Rectal smooth muscle tissue (tissue), 1 donor: ENCODE measurements around the gene ZNHIT1.

Experiments used
- H3K27ac ChIP-seq: one replicate; pipeline ENCODE4 v1.7.0; 2013; ENCODE audit warnings: low read depth, low read length, inconsistent platforms
- H3K27me3 ChIP-seq: one replicate; pipeline ENCODE4 v1.7.0; 2013; ENCODE audit warnings: low read length; ENCODE audit not compliant: control insufficient read depth, insufficient read depth
- H3K36me3 ChIP-seq: one replicate; pipeline ENCODE4 v1.7.0; 2013; ENCODE audit warnings: low read length; ENCODE audit not compliant: control insufficient read depth, insufficient read depth
- H3K4me1 ChIP-seq: one replicate; pipeline ENCODE4 v1.7.0; 2013; ENCODE audit warnings: low read length; ENCODE audit not compliant: control insufficient read depth, insufficient read depth
- H3K4me3 ChIP-seq: one replicate; pipeline ENCODE4 v1.7.0; 2013; ENCODE audit warnings: low read length
- H3K9ac ChIP-seq: one replicate; pipeline ENCODE4 v1.7.0; 2013; ENCODE audit warnings: low read length

ZNHIT1 gene

DNA sequence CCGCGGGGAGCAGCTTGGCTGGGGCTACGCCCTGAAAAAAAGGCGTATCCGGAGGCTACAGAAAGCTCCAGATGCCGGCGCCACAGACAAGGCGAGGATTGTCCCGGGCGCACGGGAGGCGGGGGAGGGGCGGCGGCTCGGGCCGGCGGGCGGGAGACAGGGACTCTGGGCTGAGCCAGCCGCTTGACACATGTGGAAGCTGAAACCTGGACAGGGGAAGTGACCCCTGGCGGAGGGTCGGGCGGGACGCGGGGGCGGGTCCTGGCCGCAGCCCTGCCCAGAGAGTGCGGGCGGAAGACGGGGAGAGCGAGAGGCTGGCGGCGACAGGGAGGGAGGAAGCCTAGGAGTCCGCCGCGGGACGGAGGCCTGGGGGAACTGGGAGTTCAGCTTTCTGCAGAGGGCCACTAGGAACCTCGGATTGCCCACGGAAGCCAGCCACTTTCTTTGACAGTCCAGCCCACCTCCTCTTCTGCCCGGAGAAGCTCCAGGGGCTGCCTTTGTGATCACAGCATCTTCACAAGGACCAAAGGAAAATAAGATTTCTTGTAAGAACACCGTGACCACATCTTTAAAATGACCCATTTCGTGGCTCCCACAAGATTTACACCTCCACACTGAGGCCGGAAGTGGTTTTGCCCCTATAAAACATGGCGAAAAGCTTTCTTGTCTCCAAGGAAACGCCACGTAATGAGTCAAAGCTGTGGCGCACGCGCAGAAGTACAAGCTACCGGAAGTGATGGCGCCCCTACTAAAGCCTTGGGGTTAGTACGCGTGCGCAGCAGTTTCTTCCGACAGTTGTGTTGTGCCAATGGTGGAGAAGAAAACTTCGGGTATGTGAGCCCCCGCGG lies at the start of gene ZNHIT1, which contains the start of gene PLOD3:
Gene ZNHIT1 (plus strand): TSS at position 778 of the 848 bp plus-strand sequence. CDS start 31 bp downstream, at position 809.
Gene PLOD3 (minus strand): TSS at position 194 of the 848 bp plus-strand sequence. CDS start 307 bp downstream, outside the sequence.
- Histone ChIP-seq H3K36me3 (peaks cover 4% of the 10 kb centered on the region), H3K4me3 (peak within 1 kb of the TSS; percentile 87), H3K27ac (peak within 1 kb of the TSS; percentile 82), H3K4me1 (peaks cover 13% of the 10 kb centered on the region), H3K27me3 (no peaks in the 10 kb centered on the region), H3K9ac (peak within 1 kb of the TSS; percentile 69)

DNA sequence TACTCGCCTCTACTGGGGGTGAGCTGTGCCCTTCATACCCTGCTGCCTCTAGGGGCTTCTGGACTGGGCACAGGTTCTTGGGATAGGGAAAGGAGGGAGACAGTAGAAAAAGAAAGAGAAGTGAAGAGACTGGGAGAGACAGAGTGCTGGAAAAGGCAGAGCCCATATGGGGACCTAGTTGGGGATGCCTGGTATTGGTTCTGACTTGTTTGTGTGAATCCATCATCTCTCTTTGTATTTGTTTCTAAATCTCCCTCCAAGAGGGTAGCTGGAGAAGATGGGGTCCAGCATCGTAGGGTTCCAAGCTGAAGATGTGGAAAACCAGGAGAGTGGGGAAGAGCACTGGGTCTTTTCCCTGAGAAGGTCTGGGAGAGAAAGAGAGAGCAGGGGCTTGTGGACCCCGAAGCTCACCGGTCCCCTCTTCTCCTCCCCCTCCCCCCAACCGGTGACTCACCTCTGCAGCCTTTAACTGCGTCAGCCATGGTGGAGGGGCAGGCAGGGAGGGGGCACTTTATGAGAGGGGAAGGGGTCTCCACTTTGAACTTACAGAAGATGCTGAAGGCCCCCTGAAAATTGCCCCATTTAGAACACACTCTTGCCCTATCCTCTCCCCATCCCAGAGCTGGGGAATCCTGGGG lies 49.4 kb upstream of the ZNHIT1 start:
- Histone ChIP-seq H3K27ac (no peak overlapping the region), H3K4me3 (no peak overlapping the region), H3K4me1 (peaks cover 5% of the 10 kb centered on the region), H3K36me3 (no peaks in the 10 kb centered on the region), H3K27me3 (peaks cover 80% of the 10 kb centered on the region), H3K9ac (no peak overlapping the region)

DNA sequence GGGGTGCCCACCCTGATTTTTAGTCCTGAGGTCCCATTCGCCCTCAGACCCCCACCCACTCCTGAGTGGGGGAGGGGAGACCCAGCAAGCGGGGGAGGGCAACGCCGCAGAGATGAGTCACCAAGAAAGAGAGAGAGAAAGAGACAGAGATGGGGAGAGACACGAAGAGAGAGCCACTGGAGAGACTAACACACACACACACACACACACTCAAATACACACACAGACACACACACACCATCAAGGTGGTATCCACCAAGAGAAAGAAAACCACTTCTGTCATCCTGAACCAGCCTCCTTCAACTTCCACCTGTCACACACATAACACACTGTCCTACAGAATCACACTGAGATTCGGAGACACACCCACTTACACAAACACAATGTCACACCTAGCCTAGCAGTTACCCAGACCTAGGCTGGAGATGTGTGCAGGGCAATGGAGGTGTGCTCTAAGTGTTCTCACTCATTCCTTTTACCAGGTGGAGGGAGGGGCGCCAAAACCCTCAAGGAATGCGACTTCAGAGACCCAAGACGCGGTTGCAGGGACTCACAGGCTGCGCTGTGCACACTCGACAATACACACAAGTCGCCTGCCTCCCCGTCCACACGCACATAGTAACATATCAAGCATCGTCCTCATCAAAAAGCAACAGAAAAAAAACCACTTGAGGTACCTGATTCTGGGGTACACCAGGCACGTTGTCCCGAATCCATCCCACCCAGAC lies 48.7 kb upstream of the ZNHIT1 start:
- no peak overlapping the region for H3K4me3 ChIP-seq
- H3K4me1 ChIP-seq = peaks cover 5% of the 10 kb centered on the region
- no peak overlapping the region for H3K9ac ChIP-seq
- no peak overlapping the region for H3K27ac ChIP-seq
- H3K27me3 ChIP-seq = peaks cover 81% of the 10 kb centered on the region
- no peaks in the 10 kb centered on the region for H3K36me3 ChIP-seq

DNA sequence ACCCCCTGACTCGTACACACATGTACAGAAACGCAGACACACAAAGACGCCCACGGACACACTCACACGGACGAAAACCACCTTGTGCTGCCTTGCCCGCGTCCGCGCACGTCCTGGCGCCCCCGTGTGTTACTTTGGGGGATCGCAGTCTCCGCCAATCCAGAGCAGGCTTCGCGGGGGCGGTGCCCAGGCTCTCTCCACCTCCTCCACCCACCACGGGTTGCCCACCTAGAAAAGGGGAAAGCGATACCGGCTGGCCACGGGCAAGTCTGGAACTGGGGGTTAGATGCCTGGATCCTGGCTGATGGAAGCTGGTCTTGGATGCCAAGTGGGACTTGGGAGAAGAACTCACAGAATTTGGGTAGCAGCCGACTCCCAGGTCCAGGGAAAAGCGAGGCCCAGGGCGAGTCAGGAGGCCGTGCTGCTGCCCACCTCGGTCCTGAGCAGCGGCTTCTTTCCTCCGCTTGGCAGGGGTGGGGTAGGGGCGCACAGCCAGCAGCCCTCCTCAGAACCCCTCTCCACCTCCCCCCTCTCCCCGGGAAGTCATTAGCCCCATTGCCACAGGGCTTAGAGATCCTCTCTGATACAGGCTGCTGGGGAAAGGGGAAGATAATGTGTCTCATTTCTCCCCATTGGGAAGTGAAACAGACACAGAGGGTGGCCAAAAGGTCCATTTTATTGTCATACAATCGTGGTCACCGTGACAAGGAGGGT lies 48.0 kb upstream of the ZNHIT1 start:
- Histone ChIP-seq H3K4me3 (no peak overlapping the region), H3K4me1 (peaks cover 5% of the 10 kb centered on the region), H3K27ac (no peak overlapping the region), H3K36me3 (no peaks in the 10 kb centered on the region), H3K27me3 (peaks cover 75% of the 10 kb centered on the region), H3K9ac (no peak overlapping the region)

DNA sequence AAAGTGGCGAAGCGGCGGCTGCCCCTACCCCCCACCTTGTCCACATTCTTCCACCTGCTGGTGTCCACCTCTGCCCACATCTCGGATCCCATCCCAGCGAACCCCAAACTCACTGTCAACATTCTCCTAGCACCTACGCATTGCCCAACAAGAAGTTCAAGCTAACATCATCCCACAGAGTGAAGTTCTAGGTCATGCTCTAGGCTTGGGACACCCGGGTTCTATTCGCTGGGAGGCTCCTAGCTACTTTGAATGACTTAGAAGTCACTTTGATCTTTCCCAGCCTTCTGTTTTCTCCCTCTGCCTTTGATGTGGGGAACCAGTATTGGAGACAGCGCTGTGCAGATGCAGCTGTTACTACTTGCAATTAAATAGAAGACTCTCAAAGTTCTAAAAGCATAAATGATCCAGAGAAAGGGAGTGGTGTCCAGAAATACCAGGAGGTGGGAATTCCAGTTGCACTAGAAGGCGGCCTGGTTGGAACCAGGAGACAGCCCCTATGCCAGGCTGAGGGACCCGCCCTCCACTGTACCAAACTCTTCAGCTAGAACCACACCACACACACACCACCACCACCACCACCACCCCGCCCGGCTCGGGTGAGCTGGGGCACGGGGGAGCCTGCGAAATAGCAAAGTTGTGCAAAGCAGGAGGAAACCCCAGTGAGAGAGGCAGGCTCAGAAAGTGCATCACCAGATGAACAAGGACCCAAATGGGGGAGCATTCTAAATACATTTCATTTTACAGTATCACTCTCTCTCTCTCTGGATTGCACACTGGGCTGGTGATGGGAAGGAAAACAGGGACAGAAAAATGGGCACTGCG lies 47.1 kb upstream of the ZNHIT1 start:
- Histone ChIP-seq H3K27ac (no peak overlapping the region), H3K9ac (no peak overlapping the region), H3K4me3 (no peak overlapping the region), H3K36me3 (no peaks in the 10 kb centered on the region), H3K27me3 (peaks cover 76% of the 10 kb centered on the region), H3K4me1 (peaks cover 2% of the 10 kb centered on the region)

DNA sequence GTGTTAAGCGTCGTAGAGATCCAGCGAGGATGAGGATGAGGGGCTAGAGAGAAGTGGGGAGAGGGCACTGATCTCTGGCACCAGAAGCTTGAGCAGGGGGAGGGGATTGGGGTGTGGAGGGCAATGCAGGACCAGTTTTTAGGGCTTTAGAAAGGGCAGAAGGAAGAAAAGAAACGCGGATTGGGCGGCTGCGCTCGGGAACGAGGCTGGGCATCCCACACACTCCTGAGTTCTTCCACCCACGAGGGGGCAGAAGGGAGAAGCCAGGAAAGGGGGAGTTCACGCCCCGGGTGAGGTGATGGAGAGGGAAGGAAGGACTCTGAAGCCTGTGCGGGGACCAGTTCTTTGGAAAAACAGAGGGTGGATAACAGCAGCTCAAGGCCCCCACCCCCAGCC lies 46.5 kb upstream of the ZNHIT1 start:
- no peak overlapping the region for H3K9ac ChIP-seq
- no peaks in the 10 kb centered on the region for H3K36me3 ChIP-seq
- H3K4me1 ChIP-seq = peaks cover 2% of the 10 kb centered on the region
- H3K27me3 ChIP-seq = peaks cover 76% of the 10 kb centered on the region
- H3K4me3 ChIP-seq = no peak overlapping the region
- H3K27ac ChIP-seq = no peak overlapping the region

DNA sequence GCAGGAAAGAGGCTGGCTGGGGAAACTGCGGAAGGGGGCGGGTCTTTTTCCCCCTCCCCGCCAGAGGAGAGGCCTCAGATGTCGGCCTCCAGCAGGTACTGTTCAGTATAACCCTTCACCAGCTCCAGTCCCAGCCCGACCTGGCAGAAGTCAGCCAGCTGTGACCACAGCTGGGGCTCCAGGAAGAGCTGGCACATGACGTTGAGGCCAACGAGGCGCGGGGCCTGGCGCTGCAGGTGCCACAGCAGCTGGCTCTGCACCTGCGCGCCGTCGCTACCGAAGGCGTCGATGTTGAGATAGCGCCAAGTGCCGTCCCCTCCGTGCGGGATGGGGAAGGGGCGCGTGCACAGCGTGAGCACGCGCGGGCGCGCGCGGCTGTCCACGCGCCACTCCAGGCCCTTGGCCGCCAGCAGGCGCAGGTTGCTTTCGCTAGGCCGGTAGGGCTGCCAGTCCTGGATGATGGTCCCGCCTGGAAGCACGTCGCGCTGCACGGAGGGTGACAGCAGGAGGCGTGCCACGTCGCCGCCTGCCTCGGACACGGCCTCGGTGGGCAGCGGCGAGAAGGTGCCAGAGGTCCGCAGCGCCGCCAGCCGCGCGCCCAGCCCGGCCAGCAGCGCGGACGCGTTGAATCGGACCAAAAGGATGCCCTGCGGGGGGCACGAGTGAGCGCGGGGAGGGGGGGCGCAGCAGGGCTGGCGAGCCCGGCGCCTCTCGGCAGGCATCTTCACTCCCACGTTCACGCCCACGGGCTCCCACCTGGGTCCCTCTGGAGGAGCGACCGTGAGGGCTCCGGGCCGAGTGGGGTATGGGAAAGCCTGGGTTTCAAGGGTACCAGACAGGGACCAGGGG lies 45.7 kb upstream of the ZNHIT1 start:
- peaks cover 2% of the 10 kb centered on the region for H3K4me1 ChIP-seq
- peaks cover 71% of the 10 kb centered on the region for H3K27me3 ChIP-seq
- H3K36me3 ChIP-seq = no peaks in the 10 kb centered on the region
- H3K9ac ChIP-seq = no peak overlapping the region
- H3K4me3 ChIP-seq = peak overlapping the region; percentile 22
- H3K27ac ChIP-seq = no peak overlapping the region

DNA sequence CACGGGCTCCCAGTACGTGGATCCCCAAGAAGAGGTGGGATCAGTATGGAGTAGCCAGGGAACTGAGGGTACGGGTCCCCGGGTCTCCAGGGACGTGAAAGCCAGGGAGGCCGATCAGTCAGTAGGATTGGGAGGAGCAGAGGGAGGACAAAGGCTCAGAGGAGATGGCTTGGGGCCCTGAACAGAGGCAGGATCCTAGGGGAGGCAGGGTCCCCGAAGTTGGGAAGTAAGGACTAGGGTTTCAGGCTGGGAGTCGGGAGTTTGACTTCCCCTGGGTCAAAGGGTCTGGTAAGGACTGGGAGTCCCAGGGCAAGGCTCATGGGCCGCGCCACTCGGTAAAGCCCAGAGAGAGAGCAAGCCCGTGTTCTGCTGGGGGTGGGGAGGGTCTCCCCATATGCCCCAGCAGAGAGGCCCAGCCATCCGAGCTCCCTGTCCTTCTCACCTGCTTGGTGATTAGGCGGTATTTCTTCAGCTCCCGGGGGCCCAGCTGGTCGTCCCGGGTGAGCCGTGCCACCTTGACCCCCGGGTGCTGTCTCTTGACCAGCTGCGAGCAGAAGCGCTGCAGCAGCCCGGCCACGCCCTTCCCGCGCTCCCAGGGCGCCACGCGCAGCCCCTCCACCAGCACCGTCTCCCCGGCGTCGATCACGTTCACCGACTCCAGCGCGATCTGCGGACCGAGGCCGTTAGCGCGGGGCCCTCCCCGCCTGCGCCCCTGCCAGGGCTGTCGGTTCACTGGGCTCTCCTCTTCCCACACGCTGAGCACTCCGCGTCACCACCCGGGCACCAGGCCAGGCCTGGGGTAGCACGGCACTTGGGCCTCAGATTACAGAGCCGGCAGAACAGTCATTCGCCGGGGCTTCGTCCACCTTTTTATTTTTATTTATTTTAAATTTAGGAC lies 44.9 kb upstream of the ZNHIT1 start:
- H3K27me3 ChIP-seq = peaks cover 70% of the 10 kb centered on the region
- H3K27ac ChIP-seq = no peak overlapping the region
- H3K4me3 ChIP-seq = no peak overlapping the region
- peaks cover 2% of the 10 kb centered on the region for H3K4me1 ChIP-seq
- no peaks in the 10 kb centered on the region for H3K36me3 ChIP-seq
- H3K9ac ChIP-seq = no peak overlapping the region

DNA sequence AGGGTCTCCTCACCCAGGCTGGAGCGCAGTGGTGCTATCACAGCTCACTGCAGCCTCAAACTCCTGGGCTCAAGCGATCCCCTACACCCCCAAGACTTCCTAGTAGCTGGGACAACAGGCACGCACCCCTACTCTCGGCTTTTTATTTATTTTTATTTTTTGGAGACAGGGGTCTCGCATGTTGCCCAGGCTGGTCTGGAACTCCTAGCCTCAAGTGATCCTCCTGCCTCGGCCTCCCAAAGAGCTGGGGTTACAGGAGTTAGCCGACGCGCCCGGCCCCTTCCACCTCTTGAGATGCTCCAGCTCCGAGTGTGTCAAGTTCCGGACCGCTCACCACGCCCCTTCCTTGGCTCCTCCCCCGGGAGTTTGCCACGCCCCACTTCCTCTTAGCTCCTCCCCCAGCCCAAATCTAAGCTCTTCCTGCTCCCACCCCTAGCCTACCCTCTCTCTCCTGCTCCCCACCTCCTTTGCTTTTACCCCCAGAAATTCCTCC lies 44.2 kb upstream of the ZNHIT1 start:
- Histone ChIP-seq H3K9ac (no peak overlapping the region), H3K4me1 (peaks cover 2% of the 10 kb centered on the region), H3K4me3 (no peak overlapping the region), H3K27ac (no peak overlapping the region), H3K27me3 (peaks cover 69% of the 10 kb centered on the region), H3K36me3 (no peaks in the 10 kb centered on the region)

DNA sequence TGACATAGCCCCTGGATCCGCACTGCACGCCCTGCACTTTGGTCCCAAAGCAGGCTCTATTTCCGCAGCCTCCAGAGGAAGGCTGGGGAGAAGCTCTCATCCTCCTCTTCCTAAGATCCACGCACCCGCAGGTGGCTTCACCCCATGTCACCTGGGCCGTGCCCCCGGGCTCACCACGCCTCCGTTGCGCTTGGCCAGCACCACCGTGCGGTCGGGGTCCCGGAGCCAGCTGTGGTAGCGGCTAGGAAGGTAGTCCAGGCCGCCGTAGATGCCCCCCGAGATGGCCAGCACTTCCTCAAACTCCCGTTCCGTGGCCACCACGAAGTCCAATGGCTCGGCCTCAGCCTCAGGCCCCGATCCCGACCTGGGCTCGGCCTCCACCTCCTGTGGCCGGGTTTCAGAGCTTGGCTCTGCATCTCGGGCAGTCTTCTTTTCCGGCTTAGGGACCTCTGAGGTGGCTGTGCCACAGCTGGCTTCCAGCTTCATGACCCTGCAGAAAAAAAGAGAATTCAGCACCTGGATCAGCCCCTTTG lies 43.6 kb upstream of the ZNHIT1 start:
- Histone ChIP-seq H3K36me3 (no peaks in the 10 kb centered on the region), H3K4me1 (peaks cover 2% of the 10 kb centered on the region), H3K27me3 (peaks cover 63% of the 10 kb centered on the region), H3K27ac (no peak overlapping the region), H3K9ac (no peak overlapping the region), H3K4me3 (peak overlapping the region; percentile 3)
